Sigmoid colon (tissue), 4 donors: ENCODE data around the gene WDFY4.

Experiments used
- CTCF ChIP-seq, 4 experiments: fragments of 450-650 bp in 3 of 4; fragments of 200-600 bp in 1 of 4; IDR thresholded peaks; one replicate each; pipeline ENCODE4 v1.5.1; 2016 to 2019; ENCODE audit warnings: antibody characterized with exemption in 4 of 4, mild to moderate bottlenecking in 3 of 4, moderate library complexity in 2 of 4
- POLR2A ChIP-seq, 2 donors: fragments of 450-650 bp; IDR thresholded peaks; one replicate each; pipeline ENCODE4 v1.6.1; 2016; ENCODE audit warnings: antibody characterized with exemption in 2 of 2, mild to moderate bottlenecking in 2 of 2, moderate library complexity in 2 of 2
- POLR2AphosphoS5 ChIP-seq, 4 donors: sonication (generic); formaldehyde crosslinking; IDR thresholded peaks; one replicate each; pipeline ENCODE4 v1.6.1; 2017; ENCODE audit warnings: antibody characterized with exemption in 4 of 4

GRCh38 chr10:48978318-48978717 lies 293.6 kb downstream of the WDFY4 start:
- no peak for TF ChIP-seq POLR2A (IDR thresholded peaks at IDR 0.05)
- no peak for TF ChIP-seq POLR2AphosphoS5 (IDR thresholded peaks at IDR 0.05)
- no peak for TF ChIP-seq CTCF (IDR thresholded peaks at IDR 0.05)
